ENCODE measurements around the gene TMEM138.

The TMEM138 gene

DNA sequence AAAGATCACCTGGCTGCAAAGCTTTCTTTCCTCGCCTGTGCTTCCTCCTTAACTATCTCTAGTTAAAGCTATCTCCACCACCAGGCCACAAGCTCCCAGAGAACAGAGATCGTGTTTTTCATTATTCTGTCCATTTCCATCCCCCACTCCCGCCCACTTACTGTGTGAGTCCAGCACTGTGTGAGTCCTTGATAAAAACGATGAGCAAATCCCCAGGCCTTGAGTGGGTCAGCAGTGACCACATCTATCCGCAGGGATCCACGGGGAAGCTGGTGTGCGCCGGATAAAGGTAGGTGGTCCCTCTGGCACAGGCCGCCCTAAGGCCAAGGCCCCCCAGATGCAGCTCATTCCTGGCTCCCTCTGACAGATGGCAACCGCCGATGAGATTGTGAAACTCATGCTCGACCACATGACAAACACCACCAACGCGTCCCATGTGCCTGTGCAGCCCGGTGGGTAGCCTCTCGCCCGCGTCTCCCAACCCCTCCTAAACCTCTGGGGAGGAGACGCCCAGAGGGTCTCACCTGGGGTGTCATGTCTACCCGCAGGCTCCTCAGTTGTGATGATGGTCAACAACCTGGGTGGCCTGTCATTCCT, 19.9 kb upstream of the TMEM138 start:
- no peak for DNase-seq

GRCh38 chr11:61343792-61344745, 18.1 kb upstream of the TMEM138 start:
- no peak for DNase-seq

- no peak for DNase-seq
Observed at GRCh38 chr11:61345170-61345610, 17.0 kb upstream of the TMEM138 start.

DNA sequence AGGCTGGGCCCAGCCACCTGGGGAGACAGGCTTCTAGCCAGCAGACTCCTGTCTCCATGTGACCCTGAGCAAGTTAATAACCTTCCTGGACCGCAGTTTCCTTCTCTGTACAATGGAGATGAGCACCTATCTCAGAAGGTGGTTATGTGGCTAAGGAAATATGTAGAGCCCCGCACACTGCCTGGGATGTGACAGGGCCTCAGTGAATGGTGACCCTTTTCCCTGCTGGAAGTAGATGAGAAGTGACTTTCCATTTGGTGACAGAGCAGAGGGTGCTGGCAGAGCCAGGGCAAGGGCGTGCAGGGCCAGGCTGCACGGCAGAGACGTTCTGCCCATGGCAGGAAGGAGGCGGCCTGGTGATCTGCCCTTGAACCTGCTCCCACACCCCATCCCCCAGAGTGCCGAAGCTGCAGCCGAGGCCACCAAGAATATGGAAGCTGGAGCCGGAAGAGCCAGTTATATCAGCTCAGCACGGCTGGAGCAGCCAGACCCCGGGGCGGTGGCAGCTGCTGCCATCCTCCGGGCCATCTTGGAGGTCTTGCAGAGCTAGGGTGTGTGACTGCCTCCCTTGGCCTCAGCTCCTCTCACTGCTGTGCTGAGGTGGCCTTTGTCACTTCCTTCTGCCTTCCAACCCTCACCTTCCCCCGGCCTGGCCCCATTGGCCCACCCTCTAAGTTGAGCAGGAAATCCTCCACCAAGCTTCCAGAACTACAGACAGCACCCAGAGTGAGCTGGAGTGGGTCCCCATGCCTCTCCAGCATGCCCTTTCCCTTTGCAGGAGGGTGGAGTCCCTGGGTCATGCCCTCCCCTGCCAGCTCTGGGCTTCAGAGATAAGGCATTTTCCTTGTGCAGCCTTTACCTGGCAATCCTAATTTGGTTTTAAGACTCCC, 16.0 kb upstream of the TMEM138 start:
- no peak for DNase-seq

- no peak for DNase-seq
Observed at GRCh38 chr11:61347916-61348461, 14.2 kb upstream of the TMEM138 start.

DNA sequence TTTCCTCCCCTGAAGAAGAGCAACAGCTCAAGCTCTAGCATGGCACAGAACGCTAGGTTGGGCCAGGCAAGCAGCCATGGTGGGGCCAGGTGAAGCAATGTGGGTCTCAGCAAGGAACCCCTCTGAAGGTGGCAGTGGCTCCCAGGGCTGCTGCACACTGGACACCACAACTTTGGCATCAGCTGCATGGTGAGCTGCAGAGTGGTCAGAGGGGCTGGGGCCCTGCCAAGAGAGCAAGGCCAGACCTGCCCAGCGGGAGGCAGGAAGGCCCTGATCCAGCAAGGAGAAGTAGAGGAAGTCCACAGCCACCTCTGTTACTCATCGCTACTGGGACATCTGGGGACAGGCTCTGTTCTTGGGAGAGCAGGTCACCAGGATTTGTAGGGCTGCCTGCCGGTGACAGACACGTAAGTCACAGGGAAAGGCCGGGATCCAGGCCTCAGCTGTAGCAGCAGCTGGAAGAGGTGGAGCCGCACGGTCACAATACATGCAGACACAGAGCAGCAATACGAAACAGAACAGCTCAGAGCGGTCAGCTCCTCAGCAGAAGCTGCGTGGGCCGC, 12.9 kb upstream of the TMEM138 start:
- no peak for DNase-seq

- DNase-seq = no peak
Observed at GRCh38 chr11:61349916-61350315, 12.3 kb upstream of the TMEM138 start.

DNA sequence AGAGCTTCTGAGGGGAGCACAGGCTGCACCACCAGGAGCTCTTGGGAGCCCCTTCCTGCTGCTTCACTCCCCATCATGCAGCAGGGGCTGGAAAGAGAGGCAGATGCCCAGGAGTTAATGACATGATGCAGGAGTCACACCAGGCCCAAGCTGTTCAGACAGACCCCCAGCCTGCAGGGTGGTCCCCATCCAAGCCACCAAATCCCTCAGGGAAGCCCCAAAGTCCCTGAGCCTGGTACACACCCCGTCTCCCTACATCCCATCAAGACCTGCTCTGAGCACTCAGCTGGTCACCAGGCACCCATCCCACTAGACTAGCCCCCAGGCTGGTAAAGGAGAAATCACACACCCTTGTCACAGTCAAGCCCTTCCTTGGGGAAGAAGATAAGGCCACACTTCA, 11.8 kb upstream of the TMEM138 start:
- no peak for DNase-seq

DNA sequence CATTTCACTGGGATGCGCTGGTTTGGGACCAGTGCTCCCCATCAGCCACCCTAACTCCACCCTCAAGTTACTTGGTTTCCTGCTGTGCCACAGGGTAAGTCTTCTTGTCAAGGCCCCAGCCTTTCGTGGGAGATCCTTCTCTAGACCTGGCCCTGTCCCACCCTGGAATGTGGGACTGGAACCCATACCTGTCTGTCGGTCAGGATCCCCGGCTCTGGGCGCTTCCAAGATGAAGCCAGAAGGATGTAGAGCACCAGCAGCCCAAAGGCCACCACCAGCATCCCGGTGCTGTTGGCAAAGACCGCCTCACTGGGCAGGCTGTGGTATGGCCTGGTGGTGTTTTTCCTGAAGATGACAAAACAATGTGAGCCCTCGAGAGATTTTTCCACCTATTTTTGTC, 11.4 kb upstream of the TMEM138 start:
- DNase-seq = no peak

GRCh38 chr11:61352038-61352437, 10.1 kb upstream of the TMEM138 start:
- no peak for DNase-seq

DNA sequence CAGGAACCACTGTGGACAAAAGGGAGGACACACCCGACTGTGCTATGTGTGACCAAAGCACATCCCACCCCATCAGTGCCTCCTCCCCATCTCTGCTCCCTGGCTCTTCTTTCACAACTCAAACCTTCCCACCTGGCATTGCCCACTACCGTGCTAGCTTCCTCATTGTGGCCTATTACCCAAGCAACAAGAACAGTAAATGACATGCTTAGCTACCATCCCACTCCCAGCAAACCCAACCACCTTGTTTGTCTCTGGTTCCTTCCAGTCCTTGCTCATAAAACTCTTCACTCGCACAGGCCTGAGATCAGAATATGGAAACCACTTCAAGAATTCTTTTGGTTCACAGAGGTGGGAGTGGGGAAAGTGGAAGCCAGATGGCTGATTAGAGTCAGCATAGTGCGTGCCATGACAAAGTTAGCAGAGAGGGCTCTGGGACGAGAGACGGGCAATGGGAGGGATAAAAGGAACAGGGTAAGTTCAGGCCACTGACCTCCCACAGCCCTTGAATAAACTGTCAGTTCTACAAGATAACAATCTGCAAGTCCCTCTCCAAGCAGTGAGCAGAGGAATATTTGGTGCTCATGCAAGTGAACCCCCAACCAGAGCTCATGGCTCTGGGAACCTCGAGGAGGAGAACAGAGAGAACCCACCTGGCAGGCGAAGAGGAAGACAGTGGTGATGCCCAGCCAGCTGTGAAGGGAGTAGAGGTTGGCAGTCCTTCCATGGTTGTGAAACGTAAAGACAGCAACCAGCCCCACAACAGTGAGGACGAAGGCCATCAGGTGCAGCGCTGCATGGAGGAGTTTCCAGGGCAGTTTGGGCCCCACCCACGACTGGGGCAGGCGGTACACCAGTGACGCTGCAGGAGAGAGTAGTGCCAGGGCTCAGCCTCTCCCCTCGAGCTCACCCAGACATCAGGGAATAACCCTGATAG, 8.8 kb upstream of the TMEM138 start:
- DNase-seq = no peak

DNA sequence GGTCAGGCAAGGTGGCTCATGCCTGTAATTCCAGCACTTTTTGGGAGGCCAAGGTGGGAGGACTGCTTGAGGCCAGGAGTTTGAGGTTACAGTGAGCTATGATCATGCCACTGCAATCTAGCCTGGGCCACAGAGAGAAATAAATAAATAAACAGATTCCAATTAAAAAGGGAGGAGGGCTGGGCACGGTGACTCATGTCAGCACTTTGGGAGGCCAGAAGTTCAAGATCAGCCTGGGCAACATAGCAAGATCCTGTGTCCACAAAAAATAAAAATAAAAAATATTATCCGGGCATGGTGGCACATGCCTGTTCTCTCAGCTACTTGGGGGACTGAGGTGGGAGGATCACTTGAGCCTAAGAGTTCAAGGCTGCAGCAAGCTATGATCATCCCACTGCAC, 8.0 kb upstream of the TMEM138 start:
- DNase-seq = no peak

DNA sequence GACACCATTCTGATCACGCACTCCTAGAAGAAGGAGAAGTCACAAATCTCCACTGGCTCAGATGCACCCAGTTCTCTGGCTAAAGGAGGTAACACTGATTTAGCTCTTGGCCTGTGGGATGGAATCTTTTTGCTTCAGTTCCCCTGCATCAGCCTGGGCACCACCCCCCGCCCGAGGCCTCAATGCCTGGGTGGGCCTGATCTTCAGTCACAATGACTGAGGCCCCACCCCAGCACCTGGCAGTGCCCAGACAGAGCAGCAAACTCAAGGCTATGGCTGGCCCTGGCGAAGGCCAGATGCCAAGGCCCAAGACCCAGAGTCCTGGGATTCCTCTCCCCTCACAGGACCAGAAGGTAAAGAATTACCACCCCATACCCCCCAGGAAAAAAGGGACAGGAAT, 5.5 kb upstream of the TMEM138 start:
- no peak for DNase-seq

DNA sequence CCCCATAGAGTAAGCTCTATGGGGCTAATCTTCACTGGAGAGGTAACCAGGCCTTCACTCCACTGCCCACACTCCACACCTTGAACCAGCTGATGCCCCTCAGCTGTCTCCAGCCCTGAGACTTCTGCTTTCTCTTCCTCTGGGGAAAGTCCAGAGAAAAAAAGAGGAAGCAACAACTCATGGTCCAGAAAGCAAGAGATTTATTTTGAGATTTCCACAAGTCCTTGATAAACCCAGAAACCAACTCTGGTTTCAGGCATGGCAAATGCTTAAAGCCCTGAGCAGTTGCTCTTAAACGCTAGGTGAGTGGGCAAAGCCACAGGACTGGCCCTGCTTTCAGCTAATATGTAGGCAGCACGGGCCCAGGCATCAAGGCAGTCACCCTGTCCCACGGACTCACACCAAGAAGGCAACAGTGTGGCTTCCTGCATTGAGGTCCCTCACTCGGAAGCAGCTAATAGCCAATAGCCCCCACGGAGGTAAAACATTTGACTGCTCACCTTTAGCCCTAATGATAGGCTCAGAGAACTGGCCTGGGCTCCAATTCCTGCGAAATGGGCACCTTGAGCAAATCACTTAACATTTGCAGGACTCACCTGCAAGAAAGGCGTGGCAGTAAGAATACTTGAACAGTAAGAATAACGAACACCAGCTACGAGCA, 4.8 kb upstream of the TMEM138 start:
- no peak for DNase-seq

DNA sequence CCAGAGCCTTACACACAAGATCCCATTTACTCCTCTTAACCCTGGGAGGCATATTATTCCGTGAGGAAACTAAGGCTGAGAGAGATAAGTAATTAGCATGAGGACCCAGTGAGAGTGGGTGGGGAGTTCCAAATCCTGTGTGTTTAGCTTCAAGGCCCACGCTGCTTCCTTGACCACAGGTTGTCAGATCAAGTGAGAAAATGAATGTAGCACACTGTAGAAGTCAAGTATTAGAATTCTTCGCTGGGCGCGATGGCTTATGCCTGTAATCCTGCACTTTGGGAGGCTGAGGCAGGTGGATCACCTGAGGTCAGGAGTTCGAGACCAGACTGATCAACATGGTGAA, 4.3 kb upstream of the TMEM138 start:
- no peak for DNase-seq

DNA sequence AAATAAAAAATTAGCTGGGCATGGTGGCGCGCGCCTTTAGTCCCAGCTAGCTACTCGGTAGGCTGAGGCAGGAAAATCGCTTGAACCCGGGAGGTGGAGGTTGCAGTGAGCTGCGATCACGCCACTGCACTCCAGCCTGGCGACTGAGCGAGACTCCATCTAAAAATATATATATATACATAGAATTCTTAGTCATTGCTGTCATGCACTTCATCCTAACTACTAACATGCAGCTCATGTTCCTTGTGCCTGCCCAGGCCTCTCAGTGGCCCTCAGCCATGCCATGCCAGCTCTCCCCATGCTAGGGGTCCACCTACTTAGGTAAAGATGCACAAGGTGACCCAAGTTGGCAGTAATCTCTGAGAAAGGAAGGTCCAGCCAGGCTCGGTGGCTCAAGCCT, 3.6 kb upstream of the TMEM138 start:
- no peak for DNase-seq

GRCh38 chr11:61359516-61359915, 2.7 kb upstream of the TMEM138 start:
- no peak for DNase-seq

DNA sequence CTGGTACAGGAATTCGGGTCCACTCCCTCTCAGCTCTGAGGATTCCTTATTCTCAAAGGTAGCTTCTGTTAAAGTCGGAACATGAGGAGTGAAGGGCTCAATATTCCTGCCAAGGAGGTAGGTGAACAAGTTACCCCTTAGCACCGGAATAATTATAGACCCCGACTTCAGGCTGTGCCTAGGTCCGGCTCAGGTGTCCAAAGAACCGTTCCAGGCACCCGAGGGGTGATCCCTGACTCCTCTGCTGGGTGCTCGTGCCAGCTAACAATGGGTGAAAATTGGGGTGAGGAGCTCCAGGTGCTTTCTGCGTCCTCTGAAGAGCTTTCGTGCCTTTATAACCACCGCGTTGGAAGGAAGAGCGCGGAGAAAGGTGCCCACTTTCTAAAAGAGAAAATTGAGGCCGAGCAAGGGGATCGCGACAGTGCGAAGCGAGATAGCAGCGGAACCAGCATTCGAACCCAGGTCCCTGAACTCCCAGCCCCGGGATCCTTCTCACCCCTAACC, 885 bp upstream of the TMEM138 start:
- no peak for DNase-seq

DNA sequence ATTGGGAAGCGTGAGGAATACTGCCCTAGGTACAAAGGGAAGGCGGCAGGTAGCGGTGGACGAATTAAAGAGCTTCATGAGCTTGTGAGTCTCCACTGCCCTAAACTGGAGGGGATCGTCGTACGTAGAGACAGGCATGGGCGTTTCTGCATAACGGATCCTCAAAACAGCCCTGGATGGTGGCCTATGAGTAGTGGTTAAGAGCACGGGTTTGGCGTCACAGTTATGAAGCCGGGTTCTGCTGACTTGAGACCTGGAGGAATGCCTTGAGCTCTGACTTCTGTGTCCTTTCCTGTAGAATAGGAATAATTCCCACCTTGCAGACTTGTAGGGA, 335 bp downstream of the TMEM138 start:
- no peak for DNase-seq

GRCh38 chr11:61364012-61364675, 2.0 kb downstream of the TMEM138 start:
- no peak for DNase-seq
